NCI-H128 (cell line): ENCODE measurements around the gene RIPOR3.
"Not testable (repeated sequence)": the region's sequence is repeated elsewhere in the genome, so short reads cannot be mapped to it uniquely, and the experiment has no call there.

Experiments used
- DNase-seq: peaks from one replicate; lab custom pipeline; 2025; ENCODE audit not compliant: unreplicated experiment; lab: John Stamatoyannopoulos, UW

Gene RIPOR3

GRCh38 chr20:50682065-50682464 is 9.3 kb downstream of the RIPOR3 start:
- no peak for DNase-seq

GRCh38 chr20:50681359-50682064 is 9.8 kb downstream of the RIPOR3 start:
- DNase-seq, result no peak

DNA sequence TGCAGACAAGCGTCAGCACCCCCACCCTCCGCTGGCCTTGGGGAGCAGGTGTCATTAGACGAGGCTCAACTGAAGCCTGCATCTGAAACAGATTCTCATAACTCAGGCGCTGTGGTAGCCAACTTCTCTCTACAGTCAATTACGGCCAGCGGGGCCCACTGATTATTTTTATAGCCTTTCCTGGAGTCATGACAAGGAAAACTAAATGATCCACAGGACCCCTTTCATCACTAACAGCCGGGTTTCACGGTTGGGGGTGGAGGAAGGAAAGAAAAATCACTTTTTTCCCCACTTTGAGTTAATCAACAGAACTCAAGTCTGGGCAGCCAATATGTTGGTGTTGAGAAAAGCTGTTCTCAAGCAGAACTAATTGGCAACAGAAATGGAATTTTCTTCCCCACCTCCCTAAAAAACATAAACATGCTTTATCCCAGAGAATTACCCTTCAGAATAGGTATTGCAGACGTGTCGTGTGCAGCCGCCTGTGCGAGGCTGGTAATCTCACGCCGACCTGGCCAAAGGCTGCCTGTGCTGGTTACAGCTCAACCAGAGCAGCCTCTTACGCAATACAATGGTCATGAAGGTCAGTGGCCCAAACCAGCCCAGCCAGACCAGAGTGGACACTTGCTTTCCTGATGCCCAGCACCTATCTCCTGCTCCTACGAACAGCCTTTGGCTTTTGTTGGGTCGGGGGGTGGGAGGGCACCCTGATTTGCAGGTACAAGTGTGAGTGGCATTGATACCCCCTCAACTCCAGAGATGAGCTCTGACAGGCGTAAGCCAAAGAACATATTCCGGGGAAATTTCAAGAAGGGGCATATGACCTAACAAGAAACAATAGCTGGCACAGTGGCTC is 11.0 kb downstream of the RIPOR3 start:
- DNase-seq, result no peak

DNA sequence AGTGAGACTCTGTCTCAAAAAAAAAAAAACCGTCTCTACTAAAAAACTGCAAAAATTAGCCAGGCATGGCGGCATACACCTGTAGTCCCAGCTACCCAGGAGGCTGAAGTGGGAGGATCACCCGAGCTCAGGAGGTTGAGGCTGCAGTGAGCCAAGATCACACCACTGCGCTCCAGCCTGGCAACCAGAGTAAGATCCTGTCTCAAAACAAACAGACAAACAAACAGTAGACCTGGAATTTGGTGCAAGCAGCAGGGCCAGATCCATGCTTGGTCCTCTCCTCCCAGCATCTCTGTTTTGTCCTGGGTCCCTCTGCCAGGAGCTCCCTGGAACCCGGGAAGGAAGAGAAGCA is 11.6 kb downstream of the RIPOR3 start:
- DNase-seq, result no peak

- DNase-seq, result no peak
Observed at GRCh38 chr20:50678169-50678898, 13.0 kb downstream of the RIPOR3 start.

DNA sequence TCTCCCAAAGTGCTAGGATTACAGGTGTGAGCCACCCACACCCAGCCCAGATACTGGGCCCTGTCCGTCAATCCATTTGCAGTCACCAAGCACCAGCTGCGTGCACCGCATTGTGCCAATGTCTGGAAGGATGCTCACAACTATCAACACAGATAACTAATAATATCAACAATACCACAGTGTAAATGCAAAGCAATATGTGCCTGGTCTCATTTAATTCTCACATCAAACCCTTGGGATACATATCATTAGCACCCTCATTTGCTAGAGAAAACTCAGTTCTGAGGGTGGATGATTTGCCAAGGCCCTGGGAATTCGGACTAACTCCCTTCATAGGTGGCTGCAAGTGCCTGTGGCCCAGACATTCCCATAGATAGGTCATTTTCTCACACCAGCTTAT is 14.5 kb downstream of the RIPOR3 start:
- no peak for DNase-seq

GRCh38 chr20:50676377-50676731 is 15.0 kb downstream of the RIPOR3 start:
- not testable (repeated sequence) for DNase-seq

DNA sequence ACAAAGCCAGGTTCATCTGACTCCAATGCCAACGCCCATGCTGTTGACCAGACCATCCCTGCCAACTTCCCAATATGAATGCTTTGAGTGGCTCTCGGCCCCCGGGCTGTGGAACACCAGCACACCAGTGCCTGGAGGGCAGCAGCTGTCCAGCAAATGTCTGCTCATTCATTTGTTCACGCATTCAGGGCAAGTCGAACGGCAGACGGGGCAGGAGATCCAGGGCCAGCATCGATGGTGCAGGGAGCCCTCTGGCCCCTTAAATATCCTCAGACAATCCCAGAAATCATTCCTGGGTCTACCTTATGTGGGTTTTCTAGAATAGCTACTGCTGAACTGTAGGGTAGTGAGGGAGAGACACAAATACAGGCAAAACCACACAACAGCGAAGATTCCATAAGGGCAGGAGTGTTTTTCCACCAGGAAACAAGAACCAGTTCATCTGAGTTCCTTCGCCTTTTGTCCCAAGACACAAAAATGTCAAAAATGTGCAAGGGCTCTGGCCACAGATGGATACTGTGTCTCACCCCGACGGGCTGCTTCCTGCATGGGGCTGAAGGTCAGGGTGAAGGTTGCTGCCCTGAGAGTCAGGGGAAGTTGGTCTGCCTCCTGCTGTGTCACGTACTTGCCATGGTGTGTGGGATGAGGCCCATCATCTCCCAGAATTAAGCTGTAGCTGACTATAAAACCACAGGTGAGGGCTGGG is 15.5 kb downstream of the RIPOR3 start:
- DNase-seq, result no peak

DNA sequence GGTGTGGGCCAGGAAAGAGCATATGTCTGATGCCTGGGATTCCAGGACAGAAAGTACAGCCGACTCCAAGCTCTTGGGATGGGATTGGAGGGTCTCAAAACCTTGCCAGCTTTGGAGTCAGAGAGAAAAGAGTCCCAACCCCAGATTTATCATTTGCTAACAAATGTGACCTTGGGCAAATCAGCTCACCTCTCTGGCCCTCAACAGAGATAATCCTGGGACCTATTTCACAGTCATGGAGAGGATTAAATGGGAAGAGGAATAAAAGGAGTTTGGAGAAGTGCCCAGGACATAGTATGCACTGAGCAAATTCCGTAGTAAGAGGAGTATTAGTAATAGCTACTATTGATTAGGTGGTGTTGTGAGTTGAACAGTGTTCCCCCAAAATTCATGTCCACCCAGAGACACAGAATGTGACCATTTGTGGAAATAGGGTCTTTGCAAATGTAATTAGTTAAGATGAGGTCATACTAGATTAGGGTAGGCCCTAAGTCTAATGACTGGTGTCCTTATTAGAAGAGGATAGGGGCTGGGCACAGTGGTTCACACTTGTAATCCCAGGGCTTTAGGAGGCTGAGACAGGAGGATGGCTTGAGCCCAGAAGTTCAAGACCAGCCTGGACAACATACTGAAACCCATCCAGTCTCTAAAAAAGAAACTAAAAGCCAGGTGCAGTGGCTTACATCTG is 17.1 kb downstream of the RIPOR3 start:
- no peak for DNase-seq

DNA sequence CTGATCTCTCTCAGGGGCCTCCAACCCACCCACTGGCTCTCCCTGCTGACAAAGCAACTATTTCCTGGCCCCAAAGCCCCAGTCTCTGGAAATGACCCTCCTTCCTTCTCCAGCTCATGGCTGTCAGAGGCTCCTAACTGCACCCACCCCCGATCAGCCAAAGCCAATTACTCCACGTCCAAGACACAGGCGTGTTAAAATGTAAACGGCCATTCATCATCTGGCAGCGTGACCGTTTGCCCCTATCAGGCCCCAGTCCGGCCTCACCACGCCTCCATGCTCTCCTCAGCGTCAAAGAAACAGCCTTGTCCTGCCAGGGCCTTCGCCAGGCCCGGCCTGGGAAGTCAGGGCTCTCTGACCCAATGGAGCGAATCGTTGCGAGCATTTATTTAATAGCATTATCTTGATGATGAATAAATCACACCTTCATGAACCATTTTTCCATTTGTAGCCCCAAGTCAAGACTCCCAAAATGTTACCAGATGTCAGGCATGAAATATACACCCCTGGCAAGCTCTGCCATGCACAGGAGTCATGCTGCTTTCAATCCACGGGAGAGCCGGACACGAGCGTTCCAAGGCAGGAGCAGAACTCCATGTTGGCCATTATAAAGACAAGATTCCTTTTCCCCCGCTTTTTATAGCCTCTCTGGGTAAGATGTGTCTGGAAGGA is 17.7 kb downstream of the RIPOR3 start:
- no peak for DNase-seq

DNA sequence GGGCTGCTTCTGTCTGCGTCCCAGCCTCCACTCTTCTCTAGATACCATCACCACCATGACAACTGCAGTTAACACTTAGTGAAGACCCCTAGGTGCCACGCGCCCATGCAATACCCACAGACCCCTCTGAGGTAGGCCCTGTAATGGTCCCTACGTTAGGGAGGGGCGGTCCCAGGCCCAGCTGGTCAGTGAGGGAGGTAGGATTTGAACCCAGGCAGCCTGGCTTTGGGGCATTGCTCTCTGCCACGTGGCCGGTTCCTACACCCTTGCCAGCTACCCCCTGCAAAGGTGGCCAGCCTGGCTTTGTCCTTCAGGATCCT is 18.2 kb downstream of the RIPOR3 start:
- no peak for DNase-seq

DNA sequence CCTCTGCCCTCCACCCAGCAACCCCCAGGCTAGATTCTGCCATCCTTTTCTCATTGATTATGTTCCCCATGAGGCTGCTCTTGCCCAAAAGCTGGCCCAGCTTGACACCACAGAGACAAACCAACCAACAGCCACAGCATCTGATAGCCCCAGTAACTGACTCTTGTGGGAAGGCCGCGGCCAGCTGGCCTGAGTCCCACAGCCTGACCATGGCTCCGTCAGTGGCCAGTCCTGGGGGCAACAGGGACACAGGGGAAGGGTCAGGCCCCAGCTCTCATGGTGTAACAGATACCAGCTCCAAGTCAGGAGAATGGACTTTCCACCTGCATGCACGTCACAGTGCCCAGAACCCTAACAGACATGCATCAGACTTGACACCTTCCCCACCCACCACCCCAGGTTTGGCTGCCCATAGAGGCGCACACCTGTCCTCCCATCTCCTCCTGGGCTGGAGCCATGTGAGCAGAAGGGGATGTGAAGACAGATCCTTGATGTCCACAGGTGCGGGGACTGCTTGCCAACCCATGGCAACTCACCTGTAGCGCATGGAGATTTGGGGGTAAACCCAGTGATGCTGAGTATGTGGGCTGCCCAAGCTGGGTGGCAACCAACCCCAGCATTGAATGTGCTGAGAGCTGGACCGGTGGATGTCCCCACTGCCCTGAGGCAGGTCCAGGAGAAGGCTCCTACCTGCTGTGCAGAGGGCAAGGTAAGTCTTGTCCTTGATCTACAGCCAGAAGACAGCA is 18.8 kb downstream of the RIPOR3 start:
- DNase-seq, result no peak

DNA sequence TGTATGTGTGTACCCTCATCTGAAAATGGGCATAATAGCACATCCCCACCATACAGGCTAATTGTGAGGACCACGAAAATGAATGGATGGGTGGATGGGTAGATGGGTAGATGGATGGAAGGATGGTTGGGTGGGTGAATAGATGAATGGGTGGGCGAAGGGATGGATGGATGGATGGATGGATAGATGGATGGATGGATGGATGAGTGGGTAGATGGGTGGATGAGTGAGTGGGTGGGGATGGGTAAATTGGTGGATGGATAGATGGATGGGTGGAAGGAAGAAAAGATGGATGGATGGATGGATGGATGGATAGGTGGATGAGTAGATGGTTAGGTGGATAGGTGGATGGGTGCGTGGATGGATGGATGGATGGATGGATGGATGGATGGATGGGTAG is 19.7 kb downstream of the RIPOR3 start:
- DNase-seq, result no peak

GRCh38 chr20:50671010-50671409 is 20.3 kb downstream of the RIPOR3 start:
- DNase-seq, result not testable (repeated sequence)

- no peak for DNase-seq
Observed at GRCh38 chr20:50670126-50670862, 21.0 kb downstream of the RIPOR3 start.

GRCh38 chr20:50668798-50669197 is 22.5 kb downstream of the RIPOR3 start:
- DNase-seq, result no peak

- DNase-seq, result no peak
Observed at GRCh38 chr20:50668326-50668725, 23.0 kb downstream of the RIPOR3 start.

DNA sequence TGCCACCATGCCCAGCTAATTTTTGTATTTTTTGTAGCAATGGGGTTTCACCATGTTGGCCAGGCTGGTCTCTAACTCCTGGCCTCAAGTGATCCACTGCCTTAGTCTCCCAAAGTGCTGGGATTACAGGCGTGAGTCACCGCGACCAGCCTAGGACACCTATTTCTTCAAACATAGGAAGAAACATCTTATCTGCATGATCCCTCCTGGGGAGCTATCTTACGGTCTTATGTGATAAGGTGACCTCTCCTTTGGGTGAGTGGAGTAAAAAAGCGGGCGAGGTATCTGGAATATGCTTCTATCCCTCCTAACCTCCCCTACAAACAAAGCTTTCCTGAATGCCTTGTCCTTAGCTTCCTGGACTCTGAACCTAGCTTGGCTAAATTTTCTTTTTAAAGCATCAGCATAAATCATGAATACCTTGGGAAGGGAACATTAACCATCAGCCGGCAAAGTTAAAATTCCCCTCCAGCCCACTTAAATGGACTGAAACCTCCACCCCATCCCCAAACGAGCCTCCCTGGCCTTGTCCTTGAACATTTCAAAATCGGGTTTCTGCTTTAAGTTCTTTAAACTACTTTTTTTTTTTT is 24.5 kb downstream of the RIPOR3 start:
- no peak for DNase-seq

DNA sequence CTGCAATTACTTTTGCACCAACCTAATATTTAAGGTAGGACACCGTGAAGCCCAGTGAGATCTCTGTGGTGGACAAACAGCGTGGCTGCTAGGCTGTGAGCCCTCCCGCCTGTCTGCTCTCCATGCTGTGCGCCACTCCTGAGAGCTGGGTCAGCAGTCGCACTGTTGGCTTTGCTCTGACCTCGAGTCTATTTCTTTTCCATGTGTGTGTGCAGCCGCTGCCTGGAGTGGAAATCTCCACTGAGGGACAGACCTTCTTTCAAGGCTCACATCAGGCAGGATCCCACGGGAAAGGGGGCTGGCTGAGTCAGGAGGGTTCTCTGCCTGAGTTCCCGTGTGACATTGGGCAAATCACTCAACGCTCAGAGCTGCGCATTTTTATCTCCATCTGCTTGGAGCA is 27.1 kb downstream of the RIPOR3 start:
- no peak for DNase-seq
